Coronary artery (tissue), 2 donors: ENCODE results near the gene TCF12.

Experiments
- DNase-seq: peaks from one replicate; pipeline ENCODE4 v3.0.0-alpha.2; 2017; ENCODE audit warnings: low spot score
- H3K27ac ChIP-seq, 2 donors: fragments of 200-600 bp; sonication (generic); one replicate each; pipeline ENCODE4 v1.5.1; 2016 to 2019
- H3K4me3 ChIP-seq: fragments of 200-600 bp; sonication (generic); 2 replicates; pipeline ENCODE4 v1.5.1; 2016; ENCODE audit warnings: mild to moderate bottlenecking, moderate library complexity
- TF ChIP-seq, protein P1 (sequence below): fragments of 200-600 bp; sonication (generic); IDR thresholded peaks from one replicate; pipeline ENCODE4 v1.5.1; 2019; ENCODE audit warnings: antibody characterized with exemption

Gene TCF12

DNA sequence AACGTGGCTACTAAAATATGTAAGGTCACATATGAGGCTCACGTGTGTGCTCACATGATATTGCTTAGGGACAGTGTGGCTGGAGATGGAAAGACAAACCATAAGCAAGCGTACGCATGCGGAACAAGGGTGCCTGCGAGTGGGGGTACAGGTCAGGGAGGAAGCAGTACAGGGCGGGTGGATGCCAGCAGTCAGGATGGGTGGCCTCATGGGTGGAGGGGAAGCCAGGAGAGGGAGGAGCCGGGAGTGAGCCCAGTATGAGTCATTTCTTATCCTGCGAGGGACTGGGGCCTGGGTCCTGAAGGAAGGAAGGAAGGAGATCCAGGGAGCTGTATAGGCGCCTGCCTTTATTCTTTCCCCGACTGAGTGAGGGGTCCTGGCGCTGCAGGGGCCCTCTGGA, 415.8 kb downstream of the TCF12 start:
- Histone ChIP-seq H3K4me3 (no peak overlapping the region), H3K27ac (no peak overlapping the region)
- DNase-seq: no peak
- TF ChIP-seq, protein P1, sequence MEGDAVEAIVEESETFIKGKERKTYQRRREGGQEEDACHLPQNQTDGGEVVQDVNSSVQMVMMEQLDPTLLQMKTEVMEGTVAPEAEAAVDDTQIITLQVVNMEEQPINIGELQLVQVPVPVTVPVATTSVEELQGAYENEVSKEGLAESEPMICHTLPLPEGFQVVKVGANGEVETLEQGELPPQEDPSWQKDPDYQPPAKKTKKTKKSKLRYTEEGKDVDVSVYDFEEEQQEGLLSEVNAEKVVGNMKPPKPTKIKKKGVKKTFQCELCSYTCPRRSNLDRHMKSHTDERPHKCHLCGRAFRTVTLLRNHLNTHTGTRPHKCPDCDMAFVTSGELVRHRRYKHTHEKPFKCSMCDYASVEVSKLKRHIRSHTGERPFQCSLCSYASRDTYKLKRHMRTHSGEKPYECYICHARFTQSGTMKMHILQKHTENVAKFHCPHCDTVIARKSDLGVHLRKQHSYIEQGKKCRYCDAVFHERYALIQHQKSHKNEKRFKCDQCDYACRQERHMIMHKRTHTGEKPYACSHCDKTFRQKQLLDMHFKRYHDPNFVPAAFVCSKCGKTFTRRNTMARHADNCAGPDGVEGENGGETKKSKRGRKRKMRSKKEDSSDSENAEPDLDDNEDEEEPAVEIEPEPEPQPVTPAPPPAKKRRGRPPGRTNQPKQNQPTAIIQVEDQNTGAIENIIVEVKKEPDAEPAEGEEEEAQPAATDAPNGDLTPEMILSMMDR: no peak

DNA sequence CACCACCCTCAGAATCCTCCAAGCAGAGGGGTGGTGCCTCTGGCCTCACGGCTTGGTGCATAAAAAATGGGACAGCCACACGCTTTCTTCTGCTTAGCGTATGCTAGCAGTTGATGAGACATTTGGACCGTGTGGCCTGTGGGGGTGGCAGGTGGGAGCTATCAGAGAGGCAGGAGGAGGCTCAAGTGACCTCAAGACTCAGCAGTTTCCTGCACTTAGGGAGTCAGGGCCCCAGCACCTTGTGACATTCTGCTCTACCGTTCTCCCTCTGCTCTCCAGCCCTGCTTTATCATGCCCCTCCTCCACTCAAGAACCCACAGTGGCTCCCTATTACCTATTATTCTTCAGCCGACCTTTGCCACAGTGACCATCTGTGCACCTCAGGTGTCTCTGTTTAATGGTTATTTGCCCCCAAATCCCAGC, 416.9 kb downstream of the TCF12 start:
- H3K27ac ChIP-seq: no peak overlapping the region
- no peak overlapping the region for H3K4me3 ChIP-seq
- DNase-seq: no peak
- TF ChIP-seq, protein P1: no peak

DNA sequence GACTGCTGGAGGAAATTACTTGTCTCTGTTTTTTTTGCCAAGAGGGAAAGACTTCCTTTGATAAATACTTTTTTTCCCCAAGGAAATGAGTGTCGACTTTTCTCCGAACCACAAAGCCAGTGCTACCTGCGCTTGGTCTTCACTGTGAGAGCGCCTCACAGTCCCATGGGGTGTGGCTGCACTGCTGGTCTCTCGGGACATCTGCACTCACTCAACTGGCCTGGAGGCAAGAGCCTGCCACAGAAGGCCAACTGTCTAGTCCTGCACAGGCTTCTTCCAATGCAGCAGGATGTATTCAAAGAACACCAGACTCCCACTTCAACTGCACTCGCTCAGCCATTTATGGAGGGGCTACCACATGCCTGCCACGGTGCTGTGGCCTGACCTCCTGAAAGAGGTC, 417.3 kb downstream of the TCF12 start:
- Histone ChIP-seq H3K4me3 (no peak overlapping the region), H3K27ac (no peak overlapping the region)
- TF ChIP-seq, protein P1: no peak
- DNase-seq: no peak

DNA sequence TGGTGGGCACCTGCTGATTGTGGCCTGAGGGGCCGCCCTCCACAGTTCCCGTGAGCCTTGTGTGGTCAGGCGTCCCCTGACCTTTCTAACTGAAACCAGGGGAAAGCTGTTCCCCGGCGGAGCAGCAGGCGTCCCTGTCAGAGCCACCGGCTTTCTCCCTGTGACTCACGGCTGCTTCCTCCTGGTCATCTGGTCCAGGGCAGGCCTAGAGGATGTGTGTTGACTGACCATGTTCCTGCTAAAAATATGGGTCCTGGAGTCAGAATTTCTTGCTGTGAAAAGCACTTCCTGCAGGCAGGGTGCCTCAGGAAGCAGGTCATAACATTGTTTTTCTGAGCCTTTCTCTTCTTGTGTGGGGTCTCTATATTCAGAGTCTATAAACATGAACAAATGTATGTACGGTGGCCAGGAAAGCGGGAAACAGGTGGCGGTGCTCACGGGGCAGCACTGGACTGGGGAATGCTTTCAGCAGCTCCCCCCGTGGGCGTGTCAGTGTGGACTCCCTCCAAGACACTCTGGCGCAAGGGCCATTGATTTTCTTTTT, 419.5 kb downstream of the TCF12 start:
- TF ChIP-seq, protein P1: no peak
- DNase-seq: no peak
- Histone ChIP-seq H3K4me3 (no peak overlapping the region), H3K27ac (no peak overlapping the region)

DNA sequence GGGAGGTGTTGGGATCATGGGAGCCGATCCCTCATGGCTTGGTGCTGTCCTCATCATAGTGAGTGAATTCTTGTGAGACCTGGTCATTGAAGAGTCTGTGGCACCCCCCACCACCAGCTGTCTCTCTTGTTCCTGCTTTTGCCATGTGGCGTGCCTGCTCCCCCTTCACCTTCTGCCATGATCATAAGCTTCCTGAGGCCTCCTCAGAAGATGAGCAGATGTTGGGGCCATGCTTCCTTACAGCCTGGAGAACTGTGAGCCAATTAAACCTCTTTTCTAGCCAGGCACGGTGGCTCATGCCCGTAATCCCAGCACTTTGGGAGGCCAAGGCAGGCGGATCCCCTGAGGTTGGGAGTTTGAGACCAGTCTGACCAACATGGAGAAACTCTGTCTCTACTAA, 420.9 kb downstream of the TCF12 start:
- Histone ChIP-seq H3K27ac (no peak overlapping the region), H3K4me3 (no peak overlapping the region)
- TF ChIP-seq, protein P1: no peak
- no peak for DNase-seq
